HG03060 (cell line): ENCODE results near the gene CTNNA1.
"Not testable (repeated sequence)": the region's sequence is repeated elsewhere in the genome, so short reads cannot be mapped to it uniquely, and the experiment has no call there.

Experiments
- ATAC-seq: cut with Tn5 transposase; IDR thresholded peaks from one replicate; pipeline ENCODE4 v1.9.1; 2021; ENCODE audit warnings: low read depth, moderate number of reproducible peaks; ENCODE audit not compliant: unreplicated experiment

The CTNNA1 gene

DNA sequence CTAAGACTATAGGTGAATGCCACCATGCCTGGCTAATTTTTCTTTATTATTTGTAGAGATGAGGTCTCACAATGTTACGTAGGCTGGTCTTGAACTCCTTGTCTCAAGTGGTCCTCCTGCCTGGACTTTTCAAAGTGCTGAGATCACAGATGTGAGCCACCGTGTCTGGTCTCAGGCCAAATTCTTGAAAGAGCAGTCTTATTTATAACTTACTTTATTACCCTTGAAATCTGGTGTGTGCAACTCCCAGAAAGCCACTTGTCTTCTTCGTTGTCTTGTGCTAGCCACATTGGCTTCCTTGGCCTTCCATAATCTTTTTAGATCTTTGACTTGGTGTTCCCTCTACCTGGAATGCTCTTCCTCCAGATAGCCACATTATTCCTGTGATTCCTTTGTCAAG, 50.1 kb downstream of the CTNNA1 start:
- no peak for ATAC-seq

DNA sequence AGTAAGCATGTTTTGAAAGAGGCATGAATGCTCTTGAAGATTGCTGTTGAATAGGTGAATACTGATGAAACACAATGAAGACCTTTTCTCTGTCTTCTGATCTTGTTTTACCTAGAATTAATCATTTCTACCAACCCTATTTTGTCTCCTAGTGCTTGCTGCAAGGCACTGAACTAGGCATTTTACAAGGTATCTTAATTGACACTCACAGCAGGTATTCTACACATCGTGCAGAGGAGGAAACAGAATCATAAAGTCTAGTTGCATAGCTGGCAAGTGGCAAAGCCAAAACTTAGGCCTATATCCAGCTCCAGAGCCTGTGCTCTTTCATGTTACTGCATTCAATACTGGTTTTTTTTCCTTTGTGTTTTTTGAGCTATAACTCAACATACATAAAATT, 50.7 kb downstream of the CTNNA1 start:
- ATAC-seq, result no peak

GRCh38 chr5:138805096-138805495, 51.9 kb downstream of the CTNNA1 start:
- ATAC-seq, result no peak

DNA sequence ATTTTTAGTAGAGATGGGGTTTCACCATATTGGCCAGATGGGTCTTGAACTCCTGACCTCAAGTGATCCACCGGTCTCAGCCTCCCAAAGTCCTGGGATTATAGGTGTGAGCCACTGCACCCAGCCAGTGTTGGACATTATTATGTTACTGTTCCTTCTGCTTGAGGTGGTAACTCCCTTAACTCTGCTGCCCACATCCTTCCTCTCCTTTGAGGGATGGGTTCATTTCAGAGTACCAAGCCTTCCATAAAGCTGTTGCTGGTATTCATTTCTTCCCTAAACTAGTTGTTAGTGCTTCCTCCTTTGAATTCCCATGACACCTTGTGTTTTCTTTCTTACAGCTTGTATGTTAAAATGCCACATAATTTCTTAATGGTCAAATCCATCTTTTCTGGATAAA, 54.0 kb downstream of the CTNNA1 start:
- ATAC-seq, result no peak

GRCh38 chr5:138809391-138809790, 56.2 kb downstream of the CTNNA1 start:
- no peak for ATAC-seq

- not testable (repeated sequence) for ATAC-seq
These were observed 57.6 kb downstream of the CTNNA1 start for GRCh38 chr5:138810861-138811260.

DNA sequence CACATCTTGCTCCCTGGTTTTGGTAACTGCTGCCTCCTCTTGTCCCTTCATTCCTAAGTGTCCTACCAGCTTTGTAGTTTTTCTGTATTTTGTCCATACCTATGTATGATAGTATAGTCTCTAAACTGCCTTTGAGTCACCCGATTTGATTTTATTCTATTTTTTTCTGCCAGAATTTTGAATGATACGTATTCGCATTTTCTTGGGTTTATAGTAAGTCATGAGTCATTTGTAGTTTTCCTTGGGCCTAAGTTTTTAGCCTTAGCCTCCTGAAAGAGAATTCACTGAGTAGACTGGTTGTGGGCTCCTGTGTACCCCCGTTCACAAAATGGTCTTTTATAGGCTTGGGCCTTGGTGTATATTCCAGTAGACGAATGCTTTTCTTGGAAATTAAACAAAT, 62.3 kb downstream of the CTNNA1 start:
- ATAC-seq, result no peak

DNA sequence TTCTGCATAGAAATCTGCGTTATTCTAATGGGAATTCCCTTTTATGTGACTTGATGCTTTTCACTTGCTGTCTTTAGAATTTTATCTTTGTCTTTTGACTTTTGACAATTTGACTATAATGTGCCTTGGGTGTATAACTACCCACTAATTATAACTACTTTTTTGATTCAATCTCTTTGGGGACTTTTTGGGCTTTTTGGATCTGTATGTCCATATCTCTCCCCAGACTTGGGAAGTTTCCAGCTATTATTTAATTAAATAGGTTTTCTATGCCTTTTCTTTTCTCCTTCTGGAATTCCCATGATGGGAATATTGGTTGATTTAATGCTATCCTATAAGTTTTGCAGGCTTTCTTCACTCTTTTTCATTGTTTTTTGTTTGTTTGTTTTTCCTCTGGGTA, 64.0 kb downstream of the CTNNA1 start:
- no peak for ATAC-seq

- ATAC-seq, result no peak
These were observed 65.9 kb downstream of the CTNNA1 start for GRCh38 chr5:138819081-138819480.

- no peak for ATAC-seq
These were observed 67.5 kb downstream of the CTNNA1 start for GRCh38 chr5:138820695-138821094.

GRCh38 chr5:138824516-138824915, 71.3 kb downstream of the CTNNA1 start:
- no peak for ATAC-seq

DNA sequence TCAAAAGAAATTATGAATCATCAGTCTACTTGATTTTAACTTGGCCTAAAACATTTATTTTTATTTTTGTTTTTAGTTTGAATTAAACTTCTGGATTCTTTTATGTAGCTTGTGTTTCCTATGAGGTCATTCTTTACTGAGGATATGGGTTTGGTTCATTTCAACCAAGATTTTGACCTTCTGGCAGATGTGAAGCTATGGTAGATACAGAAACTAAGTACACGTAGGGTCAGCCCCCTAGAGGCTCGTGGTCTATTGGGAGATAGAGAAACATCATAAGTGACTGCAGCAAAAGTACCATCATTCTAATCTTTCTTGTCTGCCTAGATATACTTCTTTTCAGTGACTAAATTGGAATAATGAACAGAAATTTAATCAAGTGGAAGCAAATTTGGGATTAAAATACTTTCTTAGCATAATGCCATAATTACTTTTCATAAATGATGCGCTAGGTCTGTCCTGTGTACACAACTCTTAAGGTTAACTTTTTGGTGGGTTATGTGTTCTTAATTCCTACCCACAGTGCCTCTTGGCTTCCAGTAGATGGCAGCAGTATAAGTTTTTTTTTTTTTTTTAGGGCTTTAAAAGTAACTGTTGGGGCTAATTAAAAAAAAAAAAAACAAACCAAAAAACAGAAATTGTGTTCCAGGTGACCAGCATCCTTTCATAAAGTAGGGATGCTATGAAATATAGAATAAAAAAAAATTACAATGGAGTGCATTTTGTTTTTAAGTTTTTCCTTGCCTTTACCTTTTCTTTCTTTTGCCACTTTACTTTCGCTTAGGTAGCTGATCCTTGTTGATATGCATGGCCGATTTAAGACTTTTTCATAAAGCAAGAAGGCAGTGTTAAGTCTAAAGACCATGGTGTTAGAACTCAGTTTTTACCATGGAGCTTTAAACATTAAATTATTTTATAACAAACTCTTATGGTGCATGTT, 72.0 kb downstream of the CTNNA1 start:
- ATAC-seq, result no peak

- ATAC-seq, result no peak
These were observed 75.3 kb downstream of the CTNNA1 start for GRCh38 chr5:138828556-138828955.

DNA sequence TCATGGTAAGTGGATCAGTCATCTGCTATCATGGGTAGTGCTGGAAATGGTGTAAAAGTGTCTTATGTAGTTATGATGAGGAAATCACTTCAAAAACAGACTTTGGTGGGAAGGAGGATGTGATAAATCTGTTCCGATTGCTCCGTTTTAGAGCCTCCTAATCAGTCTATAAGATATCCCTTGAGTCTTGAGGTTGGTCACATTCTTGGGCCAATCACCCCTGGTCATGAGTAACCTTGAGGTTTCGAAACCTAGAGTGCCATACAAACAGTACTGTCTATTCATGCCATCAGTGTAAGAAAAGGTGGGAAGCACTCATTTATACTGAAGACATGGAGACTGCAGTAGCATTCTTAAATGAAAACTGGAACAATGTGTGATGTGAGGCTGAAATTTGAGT, 76.1 kb downstream of the CTNNA1 start:
- no peak for ATAC-seq

DNA sequence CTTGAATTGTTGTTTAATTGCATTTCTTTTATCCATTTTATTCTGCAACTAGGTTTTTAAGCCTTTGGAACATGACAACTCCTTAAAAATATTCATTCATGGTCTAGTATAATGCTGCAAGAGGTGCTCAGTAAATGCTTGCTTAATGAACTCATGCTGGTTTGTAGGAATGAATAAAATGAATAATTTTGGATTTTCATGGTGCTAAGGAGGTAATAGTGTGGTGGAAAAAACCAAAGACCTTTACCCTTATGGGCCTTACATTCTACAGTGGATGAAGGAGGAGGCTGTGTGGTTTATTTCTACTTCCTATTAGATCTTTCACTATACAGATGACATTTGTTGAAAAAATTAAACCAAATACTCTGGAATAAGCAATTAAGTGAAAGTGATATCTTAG, 78.5 kb downstream of the CTNNA1 start:
- no peak for ATAC-seq

DNA sequence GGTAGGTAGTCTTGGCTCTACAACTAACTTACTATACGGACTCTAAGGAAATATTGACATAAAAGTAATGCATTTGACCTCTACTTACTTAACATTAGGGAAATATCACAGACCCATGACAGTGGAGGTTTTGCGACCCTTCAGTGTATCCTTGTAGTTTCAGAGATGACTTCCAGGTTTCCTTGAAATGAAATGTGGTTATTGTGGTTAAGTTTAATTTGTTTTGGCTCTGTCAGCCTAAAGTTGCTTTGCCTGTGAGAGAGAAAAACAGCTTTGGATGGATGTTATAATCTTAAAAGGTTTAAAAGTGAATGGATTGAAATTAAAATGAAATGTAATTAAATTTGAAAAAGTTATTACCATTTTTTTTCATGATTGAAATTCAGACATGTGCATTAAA, 79.0 kb downstream of the CTNNA1 start:
- no peak for ATAC-seq

GRCh38 chr5:138833080-138833479, 79.9 kb downstream of the CTNNA1 start:
- no peak for ATAC-seq

DNA sequence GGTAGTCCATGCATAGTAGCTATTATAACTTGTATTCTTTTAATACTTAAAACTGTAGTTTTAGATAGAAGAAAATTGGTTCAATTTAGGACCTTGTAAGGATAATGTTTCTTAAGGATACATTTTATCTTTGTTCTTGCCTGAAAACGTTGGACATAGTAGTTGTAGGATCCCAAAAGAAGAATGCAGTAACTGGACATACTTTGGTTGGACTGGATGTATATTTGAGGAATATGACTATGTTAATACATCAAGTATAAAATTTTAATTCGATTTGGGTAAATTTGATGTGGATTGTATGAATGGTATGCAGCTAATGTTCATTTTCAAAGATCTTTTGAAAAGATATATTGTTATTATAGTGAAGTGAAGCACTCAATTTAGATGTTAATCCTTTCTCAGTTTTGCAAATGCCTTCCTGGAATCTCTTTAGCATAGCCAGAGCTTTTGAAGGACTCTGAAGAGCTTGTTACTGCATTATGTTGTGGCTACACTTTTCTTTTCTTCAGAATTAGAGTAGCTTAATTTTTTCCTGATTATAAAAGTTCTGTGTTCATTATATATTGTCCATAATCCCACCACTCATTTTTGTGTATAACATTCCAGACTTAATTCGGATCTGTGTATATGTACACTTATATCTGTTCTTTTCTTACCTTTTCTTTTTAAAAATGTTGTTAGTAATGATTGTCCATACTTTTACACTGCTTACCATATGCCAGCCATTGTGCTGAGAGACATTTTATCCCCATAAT, 80.7 kb downstream of the CTNNA1 start:
- no peak for ATAC-seq

DNA sequence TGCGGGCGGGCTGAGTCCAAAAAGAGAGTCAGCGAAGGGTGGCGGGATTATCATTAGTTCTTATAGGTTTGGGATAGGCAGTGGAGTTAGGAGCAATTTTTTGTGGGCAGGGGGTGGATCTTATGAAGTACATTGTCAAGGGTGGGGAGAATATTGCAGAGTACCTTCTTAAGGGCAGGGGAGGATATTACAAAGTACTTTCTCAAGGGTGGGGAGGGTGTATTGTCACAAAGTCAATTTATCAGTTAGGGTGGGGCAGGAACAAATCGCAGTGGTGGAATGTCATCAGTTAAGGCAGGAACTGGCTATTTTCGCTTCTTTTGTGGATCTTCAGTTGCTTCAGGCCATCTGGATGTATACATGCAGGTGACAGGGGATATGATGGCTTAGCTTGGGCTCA, 81.6 kb downstream of the CTNNA1 start:
- ATAC-seq, result not testable (repeated sequence)

DNA sequence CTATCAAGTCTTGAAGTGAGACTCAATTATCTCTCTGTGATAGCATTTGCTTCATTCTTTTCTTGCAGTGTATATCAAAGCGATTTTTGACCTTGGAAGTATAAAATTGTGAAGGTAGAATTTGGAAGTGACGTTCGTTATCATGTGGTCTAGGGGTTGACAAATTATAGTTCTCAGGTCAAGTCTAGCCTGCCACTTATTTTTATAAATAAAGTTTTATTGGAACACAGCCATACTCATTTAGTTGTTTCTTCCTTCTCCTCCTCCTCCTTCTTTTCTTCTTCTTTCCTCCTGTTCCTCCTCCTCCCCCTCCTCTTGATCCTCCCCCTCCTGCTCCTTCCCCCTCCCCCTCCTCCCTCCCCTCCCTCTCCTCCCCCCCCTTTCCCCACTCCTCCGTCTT, 83.9 kb downstream of the CTNNA1 start:
- ATAC-seq, result no peak

DNA sequence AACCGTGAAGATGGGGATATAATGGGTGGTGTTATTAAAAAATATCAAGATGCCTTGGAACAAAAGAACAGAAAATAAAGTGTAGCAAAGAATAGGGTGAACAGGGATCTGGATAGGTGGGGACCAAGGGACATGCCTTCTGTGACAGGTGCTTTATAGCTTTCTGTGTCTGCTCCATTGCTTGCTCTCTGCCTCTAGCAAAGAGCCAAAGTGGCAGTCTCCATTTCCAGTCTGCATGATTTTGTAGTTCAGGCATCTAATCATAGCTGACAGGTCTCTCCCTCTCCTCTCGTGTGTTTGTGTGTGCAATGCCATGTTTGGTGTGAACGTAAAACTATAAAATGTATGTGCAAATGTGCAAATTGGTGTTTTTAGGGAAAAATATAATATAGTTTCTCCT, 86.9 kb downstream of the CTNNA1 start:
- ATAC-seq, result no peak

- ATAC-seq, result no peak
These were observed 88.3 kb downstream of the CTNNA1 start for GRCh38 chr5:138841531-138841930.
